ENCODE results near the gene SLC38A4. TPM values are rescaled to one million over a fixed set of nuclear protein-coding genes. Genes with fewer than 3 reads are reported as not detected.

SLC38A4 gene
- total and polyA plus RNA-seq, 2 donors (not counting 1 experiment from before 2014, with no cell fraction given): not detected

DNA sequence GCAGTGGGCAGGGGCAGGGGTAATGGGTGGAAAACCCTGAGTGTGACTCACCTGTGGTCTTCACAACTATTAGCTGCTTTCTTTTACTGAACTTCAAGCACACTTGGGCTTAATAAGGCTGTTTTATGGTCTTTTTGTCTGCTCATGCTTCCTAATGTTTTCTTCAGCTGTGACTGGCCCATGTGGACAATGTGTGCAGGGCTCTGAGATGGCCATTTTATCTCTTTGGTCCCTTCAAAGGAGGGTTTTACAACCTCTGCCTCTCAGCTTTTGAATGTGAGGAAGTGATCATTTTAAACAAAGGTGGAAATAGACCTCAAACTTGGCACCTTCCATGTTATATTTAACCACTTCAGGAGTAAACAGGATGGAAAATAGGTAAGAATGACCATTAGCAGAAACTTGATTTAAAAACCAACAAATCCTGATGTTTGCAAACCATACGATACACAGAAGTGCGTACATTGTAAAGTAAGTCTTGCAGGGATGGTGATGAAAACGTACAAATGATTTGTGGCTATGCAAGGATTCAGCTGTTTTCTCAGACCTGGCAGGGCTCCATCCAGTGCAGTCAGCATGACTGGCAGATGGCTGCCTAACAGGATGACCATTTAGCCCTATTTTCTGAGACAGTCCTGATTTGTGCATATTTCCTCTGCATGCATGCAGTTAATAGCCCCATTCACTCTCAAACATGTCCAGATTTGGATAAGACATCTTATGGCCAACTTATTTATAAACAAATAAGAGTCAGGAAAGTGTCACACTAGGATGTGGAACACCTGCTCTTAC, 103.2 kb downstream of the SLC38A4 start:
- DNase-seq (no peak), ATAC-seq (ENCODE audit: low read depth) (no peak)
- no peaks in the 10 kb centered on the region for H3K4me1 ChIP-seq (ENCODE audit: control insufficient read depth in 2 of 2, insufficient read depth in 2 of 2, low read length in 2 of 2)
- H3K36me3 ChIP-seq (replicated peaks in 1 of 2; ENCODE audit: control extremely low read depth in 1 of 2, control insufficient read depth in 1 of 2, extremely low read depth in 1 of 2, insufficient read depth in 2 of 2, low read length in 1 of 2): no peaks in the 10 kb centered on the region
- peaks cover 0 to 3% (median 0%) of the 10 kb centered on the region in 3 donors for H3K9me3 ChIP-seq (ENCODE audit: control extremely low read depth in 1 of 3, control insufficient read depth in 2 of 3, insufficient read depth in 1 of 3, low read length in 2 of 3)
- no peak overlapping the region for H3K9ac ChIP-seq (ENCODE audit: low read length)
- no peak overlapping the region for H2AFZ ChIP-seq (ENCODE audit: insufficient read depth, low read depth, low read length, poor library complexity, severe bottlenecking)
- no peak overlapping the region for H3K4me2 ChIP-seq (replicated peaks; ENCODE audit: low read depth, low read length, poor library complexity, severe bottlenecking)
- WGBS (ENCODE audit: insufficient coverage): 100% methylated on average over 3 of the region's 3 CpGs
- Mint-ChIP-seq H3K4me3 (no peak overlapping the region), H3K27me3 (peaks cover 7% of the 10 kb centered on the region), H3K27ac (no peak overlapping the region), H3K9me3 (ENCODE audit: insufficient read depth) (peaks cover 3% of the 10 kb centered on the region), H3K4me1 (no peaks in the 10 kb centered on the region)
- CTCF ChIA-PET: no interaction called here
- H3K27me3 ChIP-seq (replicated peaks in 1 of 4; ENCODE audit: control extremely low read depth in 1 of 4, control insufficient read depth in 3 of 4, insufficient read depth in 4 of 4, low read length in 3 of 4): no peaks in the 10 kb centered on the region
- POLR2A ChIA-PET: no interaction called here
- H3K79me2 ChIP-seq (ENCODE audit: control insufficient read depth, insufficient read depth, low read length): no peaks in the 10 kb centered on the region
- TF ChIP-seq, protein P1, sequence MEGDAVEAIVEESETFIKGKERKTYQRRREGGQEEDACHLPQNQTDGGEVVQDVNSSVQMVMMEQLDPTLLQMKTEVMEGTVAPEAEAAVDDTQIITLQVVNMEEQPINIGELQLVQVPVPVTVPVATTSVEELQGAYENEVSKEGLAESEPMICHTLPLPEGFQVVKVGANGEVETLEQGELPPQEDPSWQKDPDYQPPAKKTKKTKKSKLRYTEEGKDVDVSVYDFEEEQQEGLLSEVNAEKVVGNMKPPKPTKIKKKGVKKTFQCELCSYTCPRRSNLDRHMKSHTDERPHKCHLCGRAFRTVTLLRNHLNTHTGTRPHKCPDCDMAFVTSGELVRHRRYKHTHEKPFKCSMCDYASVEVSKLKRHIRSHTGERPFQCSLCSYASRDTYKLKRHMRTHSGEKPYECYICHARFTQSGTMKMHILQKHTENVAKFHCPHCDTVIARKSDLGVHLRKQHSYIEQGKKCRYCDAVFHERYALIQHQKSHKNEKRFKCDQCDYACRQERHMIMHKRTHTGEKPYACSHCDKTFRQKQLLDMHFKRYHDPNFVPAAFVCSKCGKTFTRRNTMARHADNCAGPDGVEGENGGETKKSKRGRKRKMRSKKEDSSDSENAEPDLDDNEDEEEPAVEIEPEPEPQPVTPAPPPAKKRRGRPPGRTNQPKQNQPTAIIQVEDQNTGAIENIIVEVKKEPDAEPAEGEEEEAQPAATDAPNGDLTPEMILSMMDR (IDR thresholded peaks at IDR 0.05): no peak
- no peak for TF ChIP-seq EZH2 (IDR thresholded peaks at IDR 0.05; ENCODE audit: borderline replicate concordance, insufficient read depth, low read depth, low read length, poor library complexity, severe bottlenecking)
- intact Hi-C loops (cut with micrococcal nuclease): no loop called here
- no peak overlapping the region for H3K27ac ChIP-seq (ENCODE audit: low read length in 2 of 2)
- H4K20me1 ChIP-seq (ENCODE audit: control insufficient read depth, insufficient read depth, low read length, poor library complexity, severe bottlenecking): no peaks in the 10 kb centered on the region
- no peak overlapping the region for H3K4me3 ChIP-seq (ENCODE audit: control extremely low read depth in 1 of 5, extremely low read depth in 1 of 5, insufficient read depth in 1 of 5, low read depth in 2 of 5, low read length in 4 of 5)

DNA sequence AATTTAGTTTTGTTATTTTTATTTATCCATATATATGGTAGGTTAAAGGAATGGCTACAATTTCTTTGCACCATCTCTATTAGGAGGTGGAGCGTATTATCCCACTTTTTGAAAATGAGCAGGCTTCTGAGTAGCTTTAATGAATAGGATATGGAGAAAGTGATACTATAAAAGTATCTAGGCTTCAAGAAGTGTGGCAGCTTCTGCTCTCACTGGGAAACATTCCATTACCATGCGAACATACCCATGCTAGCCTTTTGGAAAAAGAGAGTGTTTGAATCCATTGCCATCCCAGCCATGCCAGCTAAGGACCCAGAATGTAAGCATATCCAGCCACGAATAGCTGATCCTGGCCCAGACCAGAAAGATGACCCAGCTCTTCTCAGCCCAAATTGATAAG, 107.3 kb downstream of the SLC38A4 start:
- Histone ChIP-seq H3K79me2 (ENCODE audit: control insufficient read depth, insufficient read depth, low read length) (no peaks in the 10 kb centered on the region), H2AFZ (ENCODE audit: insufficient read depth, low read depth, low read length, poor library complexity, severe bottlenecking) (no peak overlapping the region), H3K9me3 (ENCODE audit: control extremely low read depth in 1 of 3, control insufficient read depth in 2 of 3, insufficient read depth in 1 of 3, low read length in 2 of 3) (peaks cover 0 to 3% (median 0%) of the 10 kb centered on the region in 3 donors), H3K9ac (ENCODE audit: low read length) (no peak overlapping the region), H3K27ac (ENCODE audit: low read length in 2 of 2) (no peak overlapping the region), H3K4me2 (replicated peaks; ENCODE audit: low read depth, low read length, poor library complexity, severe bottlenecking) (no peak overlapping the region), H3K36me3 (replicated peaks in 1 of 2; ENCODE audit: control extremely low read depth in 1 of 2, control insufficient read depth in 1 of 2, extremely low read depth in 1 of 2, insufficient read depth in 2 of 2, low read length in 1 of 2) (peaks cover 0 to 1% of the 10 kb centered on the region in 2 experiments), H3K4me3 (ENCODE audit: control extremely low read depth in 1 of 5, extremely low read depth in 1 of 5, insufficient read depth in 1 of 5, low read depth in 2 of 5, low read length in 4 of 5) (no peak overlapping the region), H3K4me1 (ENCODE audit: control insufficient read depth in 2 of 2, insufficient read depth in 2 of 2, low read length in 2 of 2) (no peaks in the 10 kb centered on the region), H3K27me3 (replicated peaks in 1 of 4; ENCODE audit: control extremely low read depth in 1 of 4, control insufficient read depth in 3 of 4, insufficient read depth in 4 of 4, low read length in 3 of 4) (no peaks in the 10 kb centered on the region), H4K20me1 (ENCODE audit: control insufficient read depth, insufficient read depth, low read length, poor library complexity, severe bottlenecking) (no peaks in the 10 kb centered on the region)
- peaks cover 3% of the 10 kb centered on the region for H3K27me3 Mint-ChIP-seq
- CTCF ChIA-PET: no interaction called here
- H3K9me3 Mint-ChIP-seq (ENCODE audit: insufficient read depth): peaks cover 5% of the 10 kb centered on the region
- POLR2A ChIA-PET: no interaction called here
- 90% methylated on average over 1 of the region's 3 CpGs for WGBS (ENCODE audit: insufficient coverage)
- no peak overlapping the region for H3K4me3 Mint-ChIP-seq
- TF ChIP-seq EZH2 (IDR thresholded peaks at IDR 0.05; ENCODE audit: borderline replicate concordance, insufficient read depth, low read depth, low read length, poor library complexity, severe bottlenecking): no peak
- TF ChIP-seq, protein P1 (IDR thresholded peaks at IDR 0.05): no peak
- DNase-seq (no peak), ATAC-seq (ENCODE audit: low read depth) (no peak)
- H3K27ac Mint-ChIP-seq: no peak overlapping the region
- no peaks in the 10 kb centered on the region for H3K4me1 Mint-ChIP-seq
- intact Hi-C loops (cut with micrococcal nuclease): no loop called here

Measured in B cell (primary cell).